Esophagus squamous epithelium (tissue), 4 donors: ENCODE data around the gene CLCN2.

Source experiments
- POLR2A ChIP-seq, 4 donors: fragments of 450-650 bp; IDR thresholded peaks; one replicate each; pipeline ENCODE4 v1.6.1; 2017; ENCODE audit warnings: antibody characterized with exemption in 4 of 4, mild to moderate bottlenecking in 4 of 4, moderate library complexity in 3 of 4
- TF ChIP-seq, protein P1 (sequence below), 6 experiments: fragments of 450-650 bp in 4 of 6; fragments of 200-600 bp in 2 of 6; sonication (generic) in 2 of 6; IDR thresholded peaks; one replicate each; pipeline ENCODE4 v1.5.1; 2016 to 2019; ENCODE audit warnings: antibody characterized with exemption in 6 of 6, mild to moderate bottlenecking in 4 of 6, moderate library complexity in 4 of 6

DNA sequence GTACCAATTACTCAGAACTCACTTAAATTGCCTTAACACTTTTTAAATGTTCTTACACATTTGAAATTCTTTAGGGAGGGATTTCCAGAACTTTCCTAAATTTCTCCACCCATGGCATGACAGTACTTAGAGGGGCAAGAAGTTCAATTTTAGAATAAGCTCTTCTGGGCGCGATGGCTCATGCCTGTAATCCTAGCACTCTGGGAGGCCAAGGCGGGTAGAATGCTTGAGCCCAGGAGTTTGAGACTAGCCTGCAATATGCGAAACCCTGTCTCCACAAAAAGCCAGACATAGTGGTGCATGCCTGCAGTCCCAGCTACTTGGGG is 13.4 kb downstream of the CLCN2 start:
- TF ChIP-seq, protein P1, sequence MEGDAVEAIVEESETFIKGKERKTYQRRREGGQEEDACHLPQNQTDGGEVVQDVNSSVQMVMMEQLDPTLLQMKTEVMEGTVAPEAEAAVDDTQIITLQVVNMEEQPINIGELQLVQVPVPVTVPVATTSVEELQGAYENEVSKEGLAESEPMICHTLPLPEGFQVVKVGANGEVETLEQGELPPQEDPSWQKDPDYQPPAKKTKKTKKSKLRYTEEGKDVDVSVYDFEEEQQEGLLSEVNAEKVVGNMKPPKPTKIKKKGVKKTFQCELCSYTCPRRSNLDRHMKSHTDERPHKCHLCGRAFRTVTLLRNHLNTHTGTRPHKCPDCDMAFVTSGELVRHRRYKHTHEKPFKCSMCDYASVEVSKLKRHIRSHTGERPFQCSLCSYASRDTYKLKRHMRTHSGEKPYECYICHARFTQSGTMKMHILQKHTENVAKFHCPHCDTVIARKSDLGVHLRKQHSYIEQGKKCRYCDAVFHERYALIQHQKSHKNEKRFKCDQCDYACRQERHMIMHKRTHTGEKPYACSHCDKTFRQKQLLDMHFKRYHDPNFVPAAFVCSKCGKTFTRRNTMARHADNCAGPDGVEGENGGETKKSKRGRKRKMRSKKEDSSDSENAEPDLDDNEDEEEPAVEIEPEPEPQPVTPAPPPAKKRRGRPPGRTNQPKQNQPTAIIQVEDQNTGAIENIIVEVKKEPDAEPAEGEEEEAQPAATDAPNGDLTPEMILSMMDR (IDR thresholded peaks at IDR 0.05) = no peak
- no peak for TF ChIP-seq POLR2A (IDR thresholded peaks at IDR 0.05)
